ENCODE measurements around the gene UGT1A9. TPM values are rescaled to one million over a fixed set of nuclear protein-coding genes. Genes with fewer than 3 reads are reported as not detected.

UGT1A9 gene
- total RNA-seq, 1 donor from 2014 or later = under 0.01 TPM

DNA sequence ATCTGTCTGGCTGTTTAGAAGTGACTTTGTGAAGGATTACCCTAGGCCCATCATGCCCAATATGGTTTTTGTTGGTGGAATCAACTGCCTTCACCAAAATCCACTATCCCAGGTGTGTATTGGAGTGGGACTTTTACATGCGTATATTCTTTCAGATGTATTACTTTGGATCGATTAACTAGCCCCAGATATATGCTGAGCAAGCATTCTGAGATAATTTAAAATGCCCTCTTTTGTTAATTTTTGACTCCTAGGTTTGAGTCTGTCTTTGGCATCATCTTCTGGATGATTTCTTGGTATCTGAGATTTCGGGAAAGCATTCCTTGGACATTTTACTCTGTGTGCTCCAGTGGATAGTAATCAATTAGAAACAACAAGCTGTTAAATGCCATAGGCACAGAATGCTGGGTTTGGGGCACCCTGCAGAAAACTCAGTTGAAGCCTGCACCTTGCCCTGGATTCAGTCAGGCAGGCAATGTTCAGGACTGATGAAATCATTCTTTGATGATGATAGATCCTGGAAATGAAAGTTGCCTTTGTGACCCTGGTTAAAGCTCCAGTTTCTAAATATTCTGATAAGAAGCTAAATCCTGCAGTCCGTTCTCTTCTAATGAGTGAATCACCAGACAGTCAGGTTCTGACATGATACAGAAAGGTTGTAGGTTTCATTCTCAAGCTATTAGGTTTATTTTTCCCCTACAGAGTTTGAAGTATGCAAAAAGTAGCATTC is 89.5 kb downstream of the UGT1A9 start:
- no peak for DNase-seq

DNA sequence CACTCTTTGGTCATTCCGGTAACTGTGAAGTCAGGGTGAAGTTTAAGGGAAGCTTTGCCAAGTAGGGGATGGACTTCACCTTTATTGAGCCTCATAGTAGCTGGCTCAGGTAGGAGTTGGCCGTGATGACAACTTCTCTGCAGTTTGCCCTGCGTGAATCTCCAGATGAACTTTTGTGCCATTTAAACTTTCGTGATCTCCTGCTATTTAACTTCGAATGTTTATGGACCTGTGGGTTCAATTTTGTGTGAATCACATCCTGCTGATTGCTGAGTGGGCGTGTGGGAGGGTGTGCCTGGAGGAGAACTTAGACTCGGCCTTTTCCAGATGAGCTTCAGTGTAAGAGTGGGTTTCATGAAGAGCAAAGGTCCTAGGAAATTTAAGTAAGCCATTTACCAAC is 92.6 kb downstream of the UGT1A9 start:
- peak; percentile 17 for DNase-seq

DNA sequence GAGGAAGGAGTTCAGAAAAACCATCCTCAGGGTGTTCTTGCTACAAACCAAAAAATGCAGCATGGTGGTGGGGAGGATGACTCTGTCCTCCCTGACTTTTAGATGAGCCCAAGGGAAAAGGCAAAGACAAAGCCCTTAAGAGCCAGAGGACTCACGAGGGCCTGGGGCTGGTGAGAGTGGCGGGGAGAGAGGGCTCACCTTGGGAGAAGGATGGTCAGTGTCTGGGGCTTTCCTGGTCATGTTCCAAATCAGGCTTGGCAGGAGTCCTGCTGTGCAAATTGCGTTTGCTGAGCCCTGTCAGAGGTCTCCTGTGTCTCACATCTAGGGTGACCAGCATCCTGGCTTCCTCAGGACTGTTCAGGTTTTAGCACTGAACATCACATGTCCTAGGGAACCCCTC is 93.1 kb downstream of the UGT1A9 start:
- no peak for DNase-seq

DNA sequence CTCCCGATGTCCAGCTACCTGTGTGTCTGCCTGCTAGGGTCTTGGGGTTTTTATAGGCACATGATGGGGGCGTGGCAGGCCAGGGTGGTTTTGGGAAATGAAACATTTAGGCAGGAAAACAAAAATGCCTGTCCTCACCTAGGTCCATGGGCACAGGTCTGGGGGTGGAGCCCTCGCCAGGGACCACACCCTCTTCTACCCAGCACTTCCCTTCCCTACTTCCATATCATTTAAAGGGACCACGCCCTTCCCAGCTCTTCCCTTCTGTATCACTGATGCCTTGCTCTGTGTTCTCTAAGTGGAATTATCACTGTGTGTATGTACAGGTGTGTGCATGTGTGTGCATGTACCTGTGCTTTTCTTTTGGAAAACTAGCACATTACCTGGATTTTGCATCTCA is 94.7 kb downstream of the UGT1A9 start:
- no peak for DNase-seq

DNA sequence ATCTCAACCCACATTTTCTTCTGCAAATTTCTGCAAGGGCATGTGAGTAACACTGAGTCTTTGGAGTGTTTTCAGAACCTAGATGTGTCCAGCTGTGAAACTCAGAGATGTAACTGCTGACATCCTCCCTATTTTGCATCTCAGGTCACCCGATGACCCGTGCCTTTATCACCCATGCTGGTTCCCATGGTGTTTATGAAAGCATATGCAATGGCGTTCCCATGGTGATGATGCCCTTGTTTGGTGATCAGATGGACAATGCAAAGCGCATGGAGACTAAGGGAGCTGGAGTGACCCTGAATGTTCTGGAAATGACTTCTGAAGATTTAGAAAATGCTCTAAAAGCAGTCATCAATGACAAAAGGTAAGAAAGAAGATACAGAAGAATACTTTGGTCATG is 96.4 kb downstream of the UGT1A9 start:
- DNase-seq = no peak

DNA sequence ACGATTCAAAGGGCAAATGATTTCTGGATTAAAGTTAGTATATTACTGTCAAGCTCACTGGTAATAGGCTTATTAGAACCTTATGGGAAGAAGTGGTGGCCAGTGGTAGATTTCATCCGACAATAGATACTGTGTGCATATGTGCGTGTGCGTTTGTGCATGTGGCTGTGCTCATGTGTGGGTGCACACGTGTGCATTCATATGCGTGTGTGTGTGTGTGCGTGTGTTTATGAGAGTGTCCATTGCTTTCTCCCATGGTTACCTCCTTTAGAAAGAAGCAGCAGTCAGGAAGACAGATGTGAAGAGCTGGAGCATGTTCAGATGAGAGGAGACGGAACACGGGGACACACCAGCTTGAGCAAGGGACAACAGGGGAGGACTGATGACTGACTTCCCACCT is 97.6 kb downstream of the UGT1A9 start:
- DNase-seq = no peak

DNA sequence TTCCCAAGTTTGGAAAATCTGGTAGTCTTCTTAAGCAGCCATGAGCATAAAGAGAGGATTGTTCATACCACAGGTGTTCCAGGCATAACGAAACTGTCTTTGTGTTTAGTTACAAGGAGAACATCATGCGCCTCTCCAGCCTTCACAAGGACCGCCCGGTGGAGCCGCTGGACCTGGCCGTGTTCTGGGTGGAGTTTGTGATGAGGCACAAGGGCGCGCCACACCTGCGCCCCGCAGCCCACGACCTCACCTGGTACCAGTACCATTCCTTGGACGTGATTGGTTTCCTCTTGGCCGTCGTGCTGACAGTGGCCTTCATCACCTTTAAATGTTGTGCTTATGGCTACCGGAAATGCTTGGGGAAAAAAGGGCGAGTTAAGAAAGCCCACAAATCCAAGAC is 100.5 kb downstream of the UGT1A9 start:
- no peak for DNase-seq

DNA sequence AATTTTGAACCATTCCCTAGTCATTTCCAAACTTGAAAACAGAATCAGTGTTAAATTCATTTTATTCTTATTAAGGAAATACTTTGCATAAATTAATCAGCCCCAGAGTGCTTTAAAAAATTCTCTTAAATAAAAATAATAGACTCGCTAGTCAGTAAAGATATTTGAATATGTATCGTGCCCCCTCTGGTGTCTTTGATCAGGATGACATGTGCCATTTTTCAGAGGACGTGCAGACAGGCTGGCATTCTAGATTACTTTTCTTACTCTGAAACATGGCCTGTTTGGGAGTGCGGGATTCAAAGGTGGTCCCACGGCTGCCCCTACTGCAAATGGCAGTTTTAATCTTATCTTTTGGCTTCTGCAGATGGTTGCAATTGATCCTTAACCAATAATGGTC is 100.9 kb downstream of the UGT1A9 start:
- DNase-seq = no peak

DNA sequence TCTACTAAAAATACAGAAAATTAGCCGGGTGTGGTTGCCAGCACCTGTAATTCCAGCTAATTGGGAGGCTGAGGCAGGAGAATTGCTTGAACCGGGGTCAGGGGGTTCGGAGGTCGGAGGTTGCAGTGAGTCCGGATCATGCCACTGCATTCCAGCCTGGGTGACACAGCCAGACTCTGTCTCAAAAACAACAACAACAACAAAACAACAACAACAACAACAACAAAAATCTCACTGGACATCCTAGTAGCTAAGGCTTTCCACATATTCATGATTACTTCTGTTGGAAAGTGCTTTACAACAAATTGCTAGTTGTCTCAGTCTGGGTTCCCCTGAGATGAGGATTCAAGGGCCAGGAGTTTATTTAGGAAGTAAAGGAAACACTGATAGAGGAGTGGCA is 102.2 kb downstream of the UGT1A9 start:
- DNase-seq = no peak

DNA sequence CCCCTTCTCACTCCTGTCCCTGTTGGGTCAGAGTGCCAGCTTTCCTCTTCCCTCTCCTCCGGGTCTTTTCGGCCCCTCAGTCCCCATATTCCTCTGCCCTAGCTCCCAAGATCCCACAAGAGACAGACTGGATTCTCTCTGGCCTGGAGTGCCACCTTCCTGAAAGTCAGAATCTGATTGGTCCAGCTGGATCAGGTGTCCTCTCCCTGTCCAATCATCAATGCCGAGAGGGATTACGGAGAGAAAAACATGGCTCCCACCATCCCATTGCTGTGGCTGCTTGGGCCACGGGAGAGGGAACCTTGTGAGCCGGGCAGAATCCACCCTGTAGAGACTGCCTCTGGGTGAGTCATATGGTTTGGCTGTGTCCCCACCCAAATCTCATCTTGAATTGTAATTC is 103.7 kb downstream of the UGT1A9 start:
- DNase-seq = no peak

DNA sequence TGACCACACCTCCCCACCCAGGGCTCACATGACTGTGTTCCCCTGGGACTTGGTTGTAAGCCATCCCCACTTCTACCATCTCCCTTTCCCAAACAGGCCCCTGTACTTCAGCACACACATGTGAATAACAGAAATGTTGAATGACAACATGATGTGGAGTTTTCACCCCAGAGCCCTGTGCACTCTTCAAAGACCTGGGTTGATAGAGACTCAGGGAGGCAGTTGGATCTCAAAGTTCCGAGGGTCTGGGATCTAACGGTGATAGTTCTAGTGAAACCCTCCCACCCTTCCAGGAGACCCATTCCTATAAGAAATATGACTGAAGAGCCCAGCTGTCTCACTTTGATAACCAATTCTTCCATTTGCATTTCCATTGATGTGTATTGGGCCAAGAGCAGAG is 106.3 kb downstream of the UGT1A9 start, which contains the start of gene MROH2A:
Gene MROH2A, plus strand, starts transcription at position 301 of the 400 bp plus-strand sequence. CDS start 1,029 bp downstream, outside the sequence.
- DNase-seq = no peak

DNA sequence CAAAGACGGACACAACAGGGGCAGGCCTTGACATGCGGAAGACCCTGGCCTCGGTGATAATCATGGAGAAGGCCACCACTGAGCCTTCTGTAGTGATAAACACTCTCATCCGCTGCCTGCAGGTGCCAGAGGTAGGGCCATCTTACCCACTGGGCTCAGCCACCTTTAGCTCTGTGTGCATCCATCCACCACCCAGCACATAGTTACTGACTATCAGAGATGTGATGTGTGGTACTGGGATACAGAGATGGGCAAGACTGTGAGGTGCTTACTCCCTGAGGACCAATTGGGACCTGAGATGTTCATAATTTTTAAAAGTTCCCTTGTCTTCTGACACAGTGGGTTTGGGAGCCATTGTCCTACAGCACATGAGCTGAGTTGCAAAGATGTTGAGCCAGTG is 108.0 kb downstream of the UGT1A9 start:
- DNase-seq = no peak

DNA sequence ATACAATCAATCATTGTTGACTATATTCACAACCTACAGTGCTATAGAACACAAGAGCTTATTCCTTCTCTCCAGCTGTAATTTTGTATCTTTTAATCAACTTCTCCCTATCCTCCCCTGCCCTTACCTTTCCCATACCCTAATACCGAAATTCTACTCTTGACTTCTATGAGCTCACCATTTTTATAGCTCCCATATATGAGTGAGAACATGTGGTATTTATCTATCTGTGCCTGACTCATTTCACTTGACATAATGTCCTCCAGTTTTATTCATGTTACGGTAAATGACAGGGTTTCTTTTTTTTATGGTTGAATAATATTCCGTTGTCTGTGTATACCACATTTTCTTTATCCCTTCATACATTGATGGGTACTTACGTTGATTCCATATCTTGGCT is 109.1 kb downstream of the UGT1A9 start:
- DNase-seq = no peak

DNA sequence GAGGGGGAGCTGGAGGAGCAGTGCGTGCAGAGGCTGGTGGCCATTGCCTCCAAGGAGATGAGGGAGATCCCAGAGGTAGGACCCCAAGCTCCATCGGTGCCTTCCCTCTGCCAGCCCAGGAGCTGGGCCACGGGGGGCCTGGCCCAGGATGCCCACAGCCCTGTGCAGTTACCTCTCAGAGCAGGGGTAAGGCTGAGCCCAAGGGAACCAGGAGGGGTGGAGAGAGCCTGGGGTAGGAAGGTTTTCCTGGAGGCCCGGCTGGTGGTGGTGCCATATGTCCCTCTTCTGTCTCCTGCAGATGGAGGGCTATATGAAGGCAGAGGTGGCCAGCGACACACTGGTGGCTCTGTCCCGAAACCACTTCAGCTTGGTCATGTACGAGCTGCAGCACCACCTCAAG is 117.9 kb downstream of the UGT1A9 start:
- DNase-seq = no peak

DNA sequence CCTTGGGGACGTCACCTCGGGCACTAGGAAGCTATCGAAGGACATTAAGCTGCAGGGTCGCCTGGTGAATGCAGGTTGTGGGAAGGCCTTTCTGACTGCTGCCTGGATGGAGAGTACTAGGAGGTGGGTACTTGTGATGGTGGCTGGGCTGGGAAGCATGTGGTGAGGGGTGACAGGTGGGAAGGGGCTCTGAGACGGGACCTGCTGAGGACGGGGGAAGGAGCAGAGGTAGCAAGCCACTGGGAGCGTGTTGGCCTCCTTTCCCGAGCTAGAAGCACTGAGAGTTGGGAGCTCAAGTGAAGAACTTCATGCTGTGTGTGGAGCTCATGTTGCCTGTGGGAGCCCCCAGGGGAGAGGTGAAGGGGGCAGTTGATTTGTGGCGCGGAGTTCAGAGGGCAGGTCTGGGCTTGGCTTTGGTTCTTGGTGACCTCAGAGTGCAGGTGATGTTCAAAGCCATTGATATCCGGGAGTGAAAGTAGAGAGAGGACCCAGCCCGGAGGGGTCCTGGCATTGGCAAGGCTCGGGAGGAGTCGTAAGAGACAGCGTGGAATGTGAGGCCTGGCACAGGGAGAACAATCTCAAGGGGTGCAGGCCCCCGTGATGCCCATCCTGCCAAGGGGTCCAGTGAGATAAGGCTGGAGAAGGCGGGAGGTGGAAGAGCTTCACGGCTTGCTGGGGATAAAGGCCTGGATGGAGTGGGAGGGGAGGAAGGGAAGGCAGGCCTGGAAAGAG is 119.6 kb downstream of the UGT1A9 start:
- no peak for DNase-seq

DNA sequence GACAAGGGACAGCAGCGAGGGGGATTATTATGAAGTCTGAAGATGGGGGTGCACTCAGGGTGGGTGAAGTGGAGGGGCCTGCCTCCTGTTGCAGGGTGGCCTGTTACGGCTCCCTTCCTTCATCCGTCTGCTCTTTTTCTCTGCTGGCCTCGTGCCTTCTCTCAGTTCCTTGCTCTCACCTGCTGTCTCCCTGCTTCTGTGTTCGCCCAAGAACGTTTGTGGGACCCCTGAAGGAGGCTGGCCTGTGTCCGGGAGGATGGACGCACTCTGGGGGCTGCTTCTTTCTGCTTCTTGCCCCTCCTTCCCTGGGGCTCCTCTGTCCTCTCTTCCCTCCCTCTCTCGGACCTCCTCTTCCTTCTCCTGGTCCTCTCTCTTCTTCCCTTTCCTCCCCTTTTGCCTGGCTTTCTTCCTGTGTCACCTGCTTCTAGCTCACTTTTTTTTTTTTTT is 120.2 kb downstream of the UGT1A9 start:
- no peak for DNase-seq

DNA sequence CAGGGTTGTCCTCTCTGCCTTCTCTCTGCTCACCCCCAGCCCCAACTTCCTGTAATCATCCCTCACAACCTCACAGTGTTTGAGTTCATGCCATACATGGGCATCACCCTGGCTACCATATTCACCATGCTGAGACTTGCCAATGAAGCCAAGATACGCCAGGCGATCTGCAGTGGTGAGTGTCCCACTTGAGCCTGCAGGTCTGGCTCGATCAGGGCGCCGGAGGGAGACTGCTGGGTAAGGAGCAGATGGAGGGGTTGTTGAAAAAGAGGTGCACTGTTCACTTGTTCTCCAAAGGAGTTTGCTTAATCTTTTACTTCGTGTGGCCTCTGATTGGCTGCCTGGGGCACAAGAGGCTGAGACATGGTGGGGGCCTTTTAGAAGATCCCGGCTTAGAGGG is 121.0 kb downstream of the UGT1A9 start:
- DNase-seq = no peak

DNA sequence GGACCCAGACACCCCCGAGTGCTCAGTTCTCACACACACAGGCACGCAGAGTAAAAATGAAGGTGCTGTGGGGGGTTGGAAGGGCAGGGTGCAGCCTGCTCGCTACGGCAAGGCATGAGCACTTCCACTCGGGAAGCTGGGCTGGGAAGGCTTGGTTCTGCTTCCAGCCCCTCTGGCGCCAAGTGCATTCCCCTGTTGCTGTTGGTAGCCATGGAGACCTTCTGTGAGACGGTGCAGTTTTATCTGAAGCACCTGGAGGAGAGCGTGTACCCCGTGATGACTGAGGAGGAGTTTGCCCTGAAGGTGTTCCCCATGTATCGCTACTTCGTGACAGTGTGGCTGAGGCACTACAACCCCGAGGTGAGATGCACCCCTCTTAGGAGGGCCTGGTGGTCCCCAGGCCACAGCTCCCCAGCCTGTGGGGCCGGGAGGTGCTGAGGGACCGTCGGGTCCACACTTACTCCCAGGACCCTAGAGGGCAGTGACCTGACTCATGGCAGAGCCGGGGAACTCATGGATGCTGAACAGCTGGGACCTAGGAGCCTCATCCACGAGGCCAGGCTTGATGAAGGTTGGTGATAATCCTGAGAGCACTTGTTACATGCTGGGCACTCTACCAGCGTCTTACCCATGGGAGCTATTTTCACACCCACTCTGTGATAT is 121.9 kb downstream of the UGT1A9 start:
- DNase-seq = no peak

DNA sequence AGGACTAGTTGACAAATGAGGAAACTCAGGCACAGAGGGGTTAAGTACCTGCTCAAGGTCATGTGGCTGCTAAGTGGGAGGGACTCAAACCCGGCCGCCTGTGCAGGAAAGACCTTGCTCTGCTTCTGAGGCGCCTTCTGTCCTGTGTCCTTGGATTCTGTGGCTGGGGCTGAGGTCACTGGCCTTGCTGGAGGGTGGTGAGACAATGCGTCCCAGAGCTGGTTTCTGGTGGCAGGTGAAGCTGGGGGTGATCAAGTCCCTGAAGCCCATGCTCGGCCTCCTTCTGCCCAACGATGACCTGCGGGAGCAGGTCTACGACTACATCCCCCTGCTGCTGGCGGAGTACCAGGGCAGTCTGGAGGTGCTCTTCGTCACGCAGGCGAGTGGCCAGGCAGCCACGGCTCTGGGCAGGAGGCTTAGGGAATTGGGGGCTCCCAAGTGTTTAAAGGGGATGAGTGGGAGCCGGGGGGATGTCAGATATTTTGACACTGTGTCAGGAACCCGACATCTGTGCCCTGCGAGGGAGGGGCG is 122.5 kb downstream of the UGT1A9 start:
- no peak for DNase-seq

DNA sequence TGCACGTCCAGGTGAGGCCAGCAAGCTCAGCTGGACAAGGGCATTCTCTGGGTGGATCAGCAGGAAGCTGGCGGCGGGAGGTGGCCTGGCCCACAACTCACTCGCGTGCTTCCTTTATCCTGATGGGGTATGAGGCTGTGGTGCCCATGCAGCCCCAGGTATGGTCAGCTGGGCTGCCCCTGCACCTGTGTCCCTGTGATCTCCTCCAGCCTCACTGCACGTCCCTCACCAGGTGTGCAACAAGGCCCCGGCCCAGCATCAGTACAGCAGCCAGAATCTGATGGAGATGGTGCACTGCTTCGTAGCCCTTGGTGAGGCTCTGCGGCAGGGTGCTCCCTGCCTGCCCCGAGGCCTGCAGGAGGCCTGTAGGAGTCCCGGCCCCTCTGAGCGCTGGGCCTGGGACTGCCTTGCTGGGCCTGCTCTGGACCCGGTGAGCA is 124.1 kb downstream of the UGT1A9 start:
- no peak for DNase-seq

DNA sequence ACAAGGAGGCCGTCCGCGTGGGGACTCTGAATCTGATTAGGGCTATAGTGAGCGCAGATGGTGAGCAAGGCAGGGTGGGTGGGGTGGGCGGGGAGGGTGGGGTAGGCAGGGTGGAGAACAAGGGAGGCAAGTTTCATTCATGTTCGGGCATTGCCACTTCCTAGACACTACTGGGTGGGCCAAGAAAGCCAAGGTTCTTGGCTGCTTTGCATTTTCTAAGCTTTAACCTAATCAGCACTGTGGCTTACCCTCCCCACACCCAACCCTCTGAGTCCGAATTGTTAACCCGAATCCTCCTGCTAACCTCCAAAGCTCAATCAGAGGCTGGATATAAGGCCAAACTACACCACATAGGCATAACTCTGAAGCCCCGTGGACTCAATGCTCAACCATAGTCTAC is 124.6 kb downstream of the UGT1A9 start:
- no peak for DNase-seq

DNA sequence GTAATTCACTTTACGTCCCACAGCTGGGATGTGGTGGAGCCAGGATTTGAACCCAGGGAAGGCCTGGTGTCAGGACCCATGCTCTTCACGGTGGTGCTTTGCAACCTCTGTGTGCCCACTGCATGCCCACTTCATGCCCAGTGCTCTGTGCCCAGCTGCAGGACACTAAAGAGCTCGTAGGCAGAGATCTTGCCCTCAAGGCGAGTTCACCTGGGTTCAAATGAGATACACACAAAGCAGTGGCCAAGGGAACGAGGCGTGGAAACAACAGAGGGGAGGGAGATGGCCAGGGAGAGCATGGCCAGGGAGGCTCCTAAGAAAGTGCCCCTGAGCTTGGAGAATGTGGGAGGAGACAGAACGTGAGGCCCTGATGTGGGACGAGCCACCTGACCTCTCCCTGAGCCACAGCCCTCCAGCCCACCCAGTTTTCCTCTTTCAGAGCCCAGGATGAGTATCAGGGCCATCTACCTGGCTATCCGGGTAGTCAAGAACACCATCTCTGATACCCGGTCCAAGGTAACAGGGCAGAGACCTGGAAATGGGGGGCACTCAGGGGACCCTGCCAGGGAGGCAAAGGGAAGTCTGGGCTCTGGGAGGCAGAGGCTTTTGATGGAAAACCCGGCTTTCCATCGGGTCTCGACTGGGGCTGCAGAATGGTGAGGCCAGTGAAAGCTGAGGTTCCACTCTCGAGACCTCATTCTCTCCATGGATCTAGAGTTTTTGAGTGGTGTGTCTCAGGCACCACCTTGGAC is 126.8 kb downstream of the UGT1A9 start:
- no peak for DNase-seq
